SK-N-SH treated with all-trans-retinoic acid at 6 μM for 48 hours (cell line): ENCODE data around the gene FRAS1.

ENCODE experiments used
- GLIS3 ChIP-seq: fragments of 250-450 bp; sonication (Bioruptor Pico); IDR thresholded peaks from 2 replicates; pipeline ENCODE4 v1.5.0; 2020; ENCODE audit warnings: mild to moderate bottlenecking, moderate library complexity
- OSR1 ChIP-seq: fragments of 250-450 bp; sonication (Bioruptor Pico); IDR thresholded peaks from 2 replicates; pipeline ENCODE4 v1.8.0; 2022; ENCODE audit warnings: moderate library complexity, mild to moderate bottlenecking, inconsistent platforms
- TCF4 ChIP-seq: fragments of 250-450 bp; sonication (Bioruptor Pico); IDR thresholded peaks from 2 replicates; pipeline ENCODE4 v1.8.0; 2021; ENCODE audit warnings: mild to moderate bottlenecking, moderate library complexity, borderline replicate concordance
- ZNF8 ChIP-seq: fragments of 450-650 bp; formaldehyde crosslinking; IDR thresholded peaks from 2 replicates; pipeline ENCODE4 v1.5.0; 2020; ENCODE audit warnings: mild to moderate bottlenecking, moderate library complexity
- TF ChIP-seq, protein P1 (sequence below): fragments of 250-450 bp; sonication (Bioruptor Pico); IDR thresholded peaks from 2 replicates; pipeline ENCODE4 v1.8.0; 2020; ENCODE audit warnings: mild to moderate bottlenecking, moderate library complexity, borderline replicate concordance

DNA sequence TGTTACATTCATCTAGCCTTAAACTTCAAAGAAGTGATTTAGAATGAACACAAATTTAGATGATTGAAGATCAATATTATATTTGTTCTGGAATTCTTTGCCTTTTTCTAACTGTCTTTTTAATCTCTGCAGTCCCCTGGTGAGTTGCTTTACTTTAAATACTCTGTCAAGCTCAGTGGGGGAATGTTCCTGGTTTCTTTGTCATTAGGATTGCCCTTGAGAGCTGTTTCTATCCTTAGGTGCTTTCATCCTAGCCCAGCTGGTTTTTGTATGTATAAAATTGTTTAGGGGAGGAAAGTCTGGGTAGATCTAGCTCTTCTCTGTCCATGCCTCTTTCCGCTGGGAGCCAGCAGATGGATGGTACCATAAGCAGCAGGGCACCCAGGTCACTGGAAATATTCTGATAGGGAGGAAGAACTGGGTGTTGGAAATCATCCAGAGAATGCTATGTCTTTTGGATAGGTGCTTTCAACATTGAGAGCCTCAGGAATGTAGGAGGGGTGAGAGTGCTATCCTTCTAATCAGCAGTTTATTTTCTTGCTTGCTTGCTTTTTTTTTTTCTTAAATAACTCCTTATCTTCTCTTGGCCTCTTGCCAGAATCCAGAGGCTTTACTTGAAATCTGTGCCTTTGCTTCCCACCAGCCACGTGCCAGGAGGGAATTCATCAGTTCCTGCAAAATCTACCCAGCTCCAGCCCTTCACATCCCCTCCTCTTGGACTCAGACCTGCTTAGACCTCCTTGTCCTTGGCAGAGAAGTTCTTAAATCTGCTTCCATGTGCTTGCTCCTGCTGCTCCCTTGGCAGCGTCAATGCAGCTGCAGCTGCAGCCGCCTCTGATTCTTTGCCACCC is 279.2 kb downstream of the FRAS1 start:
- TF ChIP-seq GLIS3 (CRISPR knock-in tag), result no peak
- TF ChIP-seq, protein P1, sequence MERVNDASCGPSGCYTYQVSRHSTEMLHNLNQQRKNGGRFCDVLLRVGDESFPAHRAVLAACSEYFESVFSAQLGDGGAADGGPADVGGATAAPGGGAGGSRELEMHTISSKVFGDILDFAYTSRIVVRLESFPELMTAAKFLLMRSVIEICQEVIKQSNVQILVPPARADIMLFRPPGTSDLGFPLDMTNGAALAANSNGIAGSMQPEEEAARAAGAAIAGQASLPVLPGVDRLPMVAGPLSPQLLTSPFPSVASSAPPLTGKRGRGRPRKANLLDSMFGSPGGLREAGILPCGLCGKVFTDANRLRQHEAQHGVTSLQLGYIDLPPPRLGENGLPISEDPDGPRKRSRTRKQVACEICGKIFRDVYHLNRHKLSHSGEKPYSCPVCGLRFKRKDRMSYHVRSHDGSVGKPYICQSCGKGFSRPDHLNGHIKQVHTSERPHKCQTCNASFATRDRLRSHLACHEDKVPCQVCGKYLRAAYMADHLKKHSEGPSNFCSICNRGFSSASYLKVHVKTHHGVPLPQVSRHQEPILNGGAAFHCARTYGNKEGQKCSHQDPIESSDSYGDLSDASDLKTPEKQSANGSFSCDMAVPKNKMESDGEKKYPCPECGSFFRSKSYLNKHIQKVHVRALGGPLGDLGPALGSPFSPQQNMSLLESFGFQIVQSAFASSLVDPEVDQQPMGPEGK (CRISPR knock-in tag), result no peak
- no peak for TF ChIP-seq TCF4 (CRISPR knock-in tag)
- TF ChIP-seq OSR1 (CRISPR knock-in tag), result no peak
- TF ChIP-seq ZNF8 (CRISPR knock-in tag), result no peak
